Caco-2 (cell line): Measurements from ENCODE around the gene OTUD5. TPM values are rescaled to one million over a fixed set of nuclear protein-coding genes. Genes with fewer than 3 reads are reported as not detected.
A peak's percentile ranks its signal among the peaks of the same experiment; 100 is the strongest.

Experiments used
- BruUV-seq: library from RNA; stranded (reverse); fragments of 400-500 nt; replicated peaks from 2 replicates; lab custom pipeline; 2021; lab: Mats Ljungman, UMichigan
- CTCF ChIA-PET: fragments of 300-600 bp; sonication (Branson Sonifier 250); formaldehyde crosslinking; loops from one replicate; lab custom pipeline; 2022; ENCODE audit warnings: antibody characterized with exemption; lab: Charles Lee
- POLR2A ChIA-PET: fragments of 300-600 bp; sonication (Branson Sonifier 250); formaldehyde crosslinking; loops from one replicate; lab custom pipeline; 2022; ENCODE audit warnings: antibody characterized with exemption; lab: Charles Lee
- DNase-seq, 2 experiments: peaks; one replicate each; pipeline versions ENCODE4 v3.0.0 to v3.0.0-alpha.2; 2020 to 2022
- H3K27me3 ChIP-seq: replicated peaks from 2 replicates; pipeline ENCODE4 v1.6.0; 2011; ENCODE audit warnings: low read length; ENCODE audit not compliant: control insufficient read depth, insufficient read depth
- H3K36me3 ChIP-seq: 2 replicates; pipeline ENCODE4 v1.5.1; 2011; ENCODE audit warnings: low read length; ENCODE audit not compliant: control insufficient read depth, insufficient read depth
- H3K4me1 ChIP-seq: fragments of 250-450 bp; sonication (Bioruptor Pico); 2 replicates; pipeline ENCODE4 v1.5.1; 2020; ENCODE audit warnings: mild to moderate bottlenecking
- H3K4me3 ChIP-seq: 2 replicates; pipeline ENCODE4 v1.5.1; 2011; ENCODE audit warnings: low read depth, mild to moderate bottlenecking, control low read depth, low read length
- H3K9me3 ChIP-seq: fragments of 250-450 bp; sonication (Bioruptor Pico); 2 replicates; pipeline ENCODE4 v1.5.1; 2020; ENCODE audit warnings: mild to moderate bottlenecking, moderate library complexity
- H3K27ac Mint-ChIP-seq: one replicate; pipeline ENCODE4 v1.8.0; 2022; ENCODE audit warnings: mixed read lengths; ENCODE audit not compliant: unreplicated experiment
- H3K27me3 Mint-ChIP-seq: one replicate; pipeline ENCODE4 v1.8.0; 2022; ENCODE audit warnings: mixed read lengths; ENCODE audit not compliant: insufficient read depth, unreplicated experiment
- H3K36me3 Mint-ChIP-seq: one replicate; pipeline ENCODE4 v1.8.0; 2022; ENCODE audit warnings: mild to moderate bottlenecking, mixed read lengths; ENCODE audit not compliant: insufficient read depth, unreplicated experiment
- H3K4me1 Mint-ChIP-seq: one replicate; pipeline ENCODE4 v1.8.0; 2022; ENCODE audit warnings: low read depth, mixed read lengths; ENCODE audit not compliant: unreplicated experiment
- H3K4me3 Mint-ChIP-seq: one replicate; pipeline ENCODE4 v1.8.0; 2022; ENCODE audit warnings: mild to moderate bottlenecking, moderate library complexity, mixed read lengths; ENCODE audit not compliant: unreplicated experiment
- H3K9me3 Mint-ChIP-seq: one replicate; pipeline ENCODE4 v1.8.0; 2022; ENCODE audit warnings: mixed read lengths; ENCODE audit not compliant: unreplicated experiment
- intact Hi-C: fragments of 100-400 bp; cut with micrococcal nuclease; formaldehyde crosslinking; loops from one replicate; pipeline ENCODE4 v1.10.0; 2022; ENCODE audit not compliant: unreplicated experiment
- total RNA-seq: library from RNA; stranded (reverse); gene quantifications from 2 replicates; pipeline ENCODE4 v1.2.3, GENCODE V29; 2022
- TF ChIP-seq, protein P1 (sequence below), 2 experiments: fragments of 200-600 bp in 1 of 2; IDR thresholded peaks; 1 replicate in 1 of 2; 2 replicates in 1 of 2; pipeline versions ENCODE4 v1.5.1 to v1.8.0; 2011 to 2022; ENCODE audit warnings: antibody characterized with exemption in 1 of 2, control low read depth in 1 of 2, inconsistent platforms in 1 of 2, low read depth in 1 of 2, low read length in 1 of 2, mild to moderate bottlenecking in 1 of 2, moderate library complexity in 1 of 2; ENCODE audit not compliant: insufficient read depth in 1 of 2, severe bottlenecking in 1 of 2, unreplicated experiment in 1 of 2

Gene OTUD5
- total RNA-seq, 1 experiment from 2014 or later = 40.6 TPM

DNA sequence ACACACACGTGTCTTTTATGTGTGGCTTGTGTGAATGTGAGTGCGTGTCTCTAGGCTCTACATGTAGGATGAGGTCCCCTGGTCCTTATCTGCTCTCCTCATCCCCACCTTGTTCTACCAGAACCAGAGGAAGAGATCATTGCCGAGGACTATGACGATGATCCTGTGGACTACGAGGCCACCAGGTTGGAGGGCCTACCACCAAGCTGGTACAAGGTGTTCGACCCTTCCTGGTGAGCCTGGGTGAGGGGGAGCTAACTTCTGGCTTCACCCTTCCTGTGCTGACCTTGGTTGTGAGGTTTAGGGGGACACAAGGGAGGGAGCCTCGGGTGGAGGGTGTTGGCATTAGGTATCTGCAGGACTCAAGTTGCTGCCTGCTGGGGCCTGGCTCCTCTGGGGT, 56.3 kb downstream of the OTUD5 start:
- peaks cover 58% of the 10 kb centered on the region for H3K36me3 Mint-ChIP-seq
- TF ChIP-seq, protein P1, sequence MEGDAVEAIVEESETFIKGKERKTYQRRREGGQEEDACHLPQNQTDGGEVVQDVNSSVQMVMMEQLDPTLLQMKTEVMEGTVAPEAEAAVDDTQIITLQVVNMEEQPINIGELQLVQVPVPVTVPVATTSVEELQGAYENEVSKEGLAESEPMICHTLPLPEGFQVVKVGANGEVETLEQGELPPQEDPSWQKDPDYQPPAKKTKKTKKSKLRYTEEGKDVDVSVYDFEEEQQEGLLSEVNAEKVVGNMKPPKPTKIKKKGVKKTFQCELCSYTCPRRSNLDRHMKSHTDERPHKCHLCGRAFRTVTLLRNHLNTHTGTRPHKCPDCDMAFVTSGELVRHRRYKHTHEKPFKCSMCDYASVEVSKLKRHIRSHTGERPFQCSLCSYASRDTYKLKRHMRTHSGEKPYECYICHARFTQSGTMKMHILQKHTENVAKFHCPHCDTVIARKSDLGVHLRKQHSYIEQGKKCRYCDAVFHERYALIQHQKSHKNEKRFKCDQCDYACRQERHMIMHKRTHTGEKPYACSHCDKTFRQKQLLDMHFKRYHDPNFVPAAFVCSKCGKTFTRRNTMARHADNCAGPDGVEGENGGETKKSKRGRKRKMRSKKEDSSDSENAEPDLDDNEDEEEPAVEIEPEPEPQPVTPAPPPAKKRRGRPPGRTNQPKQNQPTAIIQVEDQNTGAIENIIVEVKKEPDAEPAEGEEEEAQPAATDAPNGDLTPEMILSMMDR (IDR thresholded peaks at IDR 0.05; ENCODE audit: insufficient read depth in 1 of 2, low read depth in 1 of 2, low read length in 1 of 2, severe bottlenecking in 1 of 2, unreplicated experiment in 1 of 2) = no peak

DNA sequence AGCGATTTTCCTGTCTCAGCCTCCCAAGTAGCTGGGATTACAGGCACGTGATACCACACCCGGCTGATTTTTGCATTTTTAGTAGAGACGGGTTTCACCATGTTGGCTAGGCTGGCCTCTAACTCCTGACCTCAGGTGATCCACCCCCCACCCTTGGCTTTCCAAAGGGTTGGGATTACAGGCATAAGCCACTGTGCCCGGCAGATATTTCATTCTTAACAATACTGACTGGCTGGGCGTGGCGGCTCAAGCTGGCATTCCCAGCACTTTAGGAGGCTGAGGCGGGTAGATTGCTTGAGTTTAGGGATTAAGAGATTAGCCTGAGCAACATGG, 58.4 kb downstream of the OTUD5 start:
- TF ChIP-seq, protein P1 (IDR thresholded peaks at IDR 0.05; ENCODE audit: insufficient read depth in 1 of 2, low read depth in 1 of 2, low read length in 1 of 2, severe bottlenecking in 1 of 2, unreplicated experiment in 1 of 2) = no peak
- H3K27me3 Mint-ChIP-seq = no peaks in the 10 kb centered on the region
- H3K9me3 Mint-ChIP-seq = no peaks in the 10 kb centered on the region
- H3K4me1 Mint-ChIP-seq = no peaks in the 10 kb centered on the region
- H3K36me3 Mint-ChIP-seq = peaks cover 50% of the 10 kb centered on the region
- Histone ChIP-seq H3K4me1 (no peaks in the 10 kb centered on the region), H3K9me3 (no peaks in the 10 kb centered on the region), H3K36me3 (no peaks in the 10 kb centered on the region; the same call in 1 of the 2 replicates), H3K4me3 (peak overlapping the region; percentile 90; the same call in 1 of the 2 replicates), H3K27me3 (no peaks in the 10 kb centered on the region)
- no peak overlapping the region for H3K27ac Mint-ChIP-seq
- intact Hi-C loops = loop anchor here (5.0 kb wide), 2 partner anchors 97 to 143 kb away; partner anchors contain the start of genes HDAC6 and TFE3
- BruUV-seq = no TSS peak
- CTCF ChIA-PET = no interaction called here
- no peak for DNase-seq
- POLR2A ChIA-PET = no interaction called here
- peak overlapping the region; percentile 89 for H3K4me3 Mint-ChIP-seq

More for the DNA sequence above, 56.3 kb downstream of the OTUD5 start:
- Mint-ChIP-seq H3K9me3 (no peaks in the 10 kb centered on the region), H3K27me3 (no peaks in the 10 kb centered on the region), H3K4me1 (no peaks in the 10 kb centered on the region), H3K4me3 (no peak overlapping the region), H3K27ac (no peak overlapping the region)
- Histone ChIP-seq H3K4me1 (no peaks in the 10 kb centered on the region), H3K36me3 (no peaks in the 10 kb centered on the region; the same call in 1 of the 2 replicates), H3K27me3 (no peaks in the 10 kb centered on the region), H3K4me3 (no peak overlapping the region), H3K9me3 (no peaks in the 10 kb centered on the region)
- intact Hi-C loops = no loop called here
- CTCF ChIA-PET = no interaction called here
- no TSS peak for BruUV-seq
- DNase-seq = no peak
- POLR2A ChIA-PET = interaction anchor here (1.0 kb wide), 1 partner anchor 11 kb away, joined by 4 read pairs; no protein-coding TSS in a partner anchor

DNA sequence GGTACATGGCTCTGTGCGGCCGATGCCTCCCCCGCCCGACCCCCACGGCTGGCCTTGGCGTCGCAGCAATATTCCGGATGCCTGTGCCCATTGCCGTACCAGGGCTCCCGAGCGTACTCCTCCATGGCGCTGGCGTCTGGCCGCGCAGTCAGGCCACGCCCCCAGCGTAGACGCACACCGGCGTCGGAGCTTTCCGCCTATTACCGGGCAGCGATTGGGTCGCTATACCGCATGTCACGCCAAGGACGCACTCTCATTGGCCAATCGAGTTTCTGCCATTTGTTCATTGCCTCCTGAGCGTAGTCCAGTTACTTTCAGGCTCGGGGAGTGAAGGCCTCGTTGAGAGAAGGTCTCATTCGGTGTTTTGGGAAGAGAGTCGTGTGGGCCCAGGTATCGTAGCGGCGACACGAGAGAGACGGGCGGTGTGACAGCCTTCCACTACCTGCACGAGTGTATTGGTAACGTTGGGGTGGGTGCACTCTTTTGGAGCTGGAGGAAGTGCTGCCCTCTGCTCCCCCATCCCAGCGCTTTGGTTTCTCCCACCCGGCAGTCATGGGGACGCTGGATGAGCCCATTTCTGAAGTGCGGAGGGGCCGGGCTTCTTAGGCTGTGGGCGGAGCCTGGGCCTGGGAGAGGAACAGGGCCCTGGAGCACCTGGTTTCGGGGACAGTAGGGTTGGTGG, 59.6 kb downstream of the OTUD5 start, which contains the start of the genes PQBP1 and TIMM17B:
Gene PQBP1 (plus strand): TSS at position 306 of the 682 bp plus-strand sequence. CDS start 580 bp downstream, outside the sequence.
Gene TIMM17B (minus strand): TSS at position 144 of the 682 bp plus-strand sequence. CDS start 19 bp downstream, at position 125.
- no peaks in the 10 kb centered on the region for H3K27me3 Mint-ChIP-seq
- CTCF ChIA-PET = interaction anchor here (0.6 to 1.6 kb wide), 2 partner anchors 14 to 267 kb away, joined by 3 to 4 read pairs; partner anchors contain the start of gene SLC35A2

More for the DNA sequence above, 59.6 kb downstream of the OTUD5 start, which contains the start of the genes PQBP1 and TIMM17B:
- POLR2A ChIA-PET = interaction anchor here (0.7 to 1.6 kb wide), 10 partner anchors 14 to 221 kb away, joined by 3 to 24 read pairs (median 4); partner anchors contain the start of genes GRIPAP1, HDAC6 and SLC35A2
- peak; percentile 91 to 94 for DNase-seq
- peaks cover 41% of the 10 kb centered on the region for H3K36me3 Mint-ChIP-seq
- no TSS peak for BruUV-seq
- TF ChIP-seq, protein P1 (IDR thresholded peaks at IDR 0.05; ENCODE audit: insufficient read depth in 1 of 2, low read depth in 1 of 2, low read length in 1 of 2, severe bottlenecking in 1 of 2, unreplicated experiment in 1 of 2) = no peak
- H3K4me1 ChIP-seq = no peaks in the 10 kb centered on the region
- H3K9me3 Mint-ChIP-seq = no peaks in the 10 kb centered on the region
- no peaks in the 10 kb centered on the region for H3K9me3 ChIP-seq
- H3K27ac Mint-ChIP-seq = peak within 1 kb of the TSS; percentile 98
- intact Hi-C loops = loop anchor here (1.0 to 5.0 kb wide), 4 partner anchors 15 to 145 kb away; partner anchors contain the start of genes HDAC6 and TFE3
- peak within 1 kb of the TSS; percentile 90 for H3K4me3 ChIP-seq
- no peaks in the 10 kb centered on the region for H3K4me1 Mint-ChIP-seq
- peak within 1 kb of the TSS; percentile 89 for H3K4me3 Mint-ChIP-seq
- no peaks in the 10 kb centered on the region; the same call in 1 of the 2 replicates for H3K36me3 ChIP-seq
- no peaks in the 10 kb centered on the region for H3K27me3 ChIP-seq
